ENCODE measurements around the gene TFDP2. TPM values are rescaled to one million over a fixed set of nuclear protein-coding genes. Genes with fewer than 3 reads are reported as not detected.

The TFDP2 gene
- total and polyA plus RNA-seq, 2 donors (not counting 1 experiment from before 2014, with no cell fraction given) = 5.5 to 31.7 TPM

- Histone ChIP-seq H3K79me2 (ENCODE audit: control insufficient read depth, insufficient read depth, low read length) (no peaks in the 10 kb centered on the region), H3K36me3 (replicated peaks in 1 of 2; ENCODE audit: control extremely low read depth in 1 of 2, control insufficient read depth in 1 of 2, extremely low read depth in 1 of 2, insufficient read depth in 2 of 2, low read length in 1 of 2) (no peaks in the 10 kb centered on the region), H3K27me3 (replicated peaks in 1 of 4; ENCODE audit: control extremely low read depth in 1 of 4, control insufficient read depth in 3 of 4, insufficient read depth in 4 of 4, low read length in 3 of 4) (no peaks in the 10 kb centered on the region), H4K20me1 (ENCODE audit: control insufficient read depth, insufficient read depth, low read length, poor library complexity, severe bottlenecking) (no peaks in the 10 kb centered on the region), H3K9me3 (ENCODE audit: control extremely low read depth in 1 of 3, control insufficient read depth in 2 of 3, insufficient read depth in 1 of 3, low read length in 2 of 3) (no peaks in the 10 kb centered on the region), H3K4me3 (ENCODE audit: control extremely low read depth in 1 of 5, extremely low read depth in 1 of 5, insufficient read depth in 1 of 5, low read depth in 2 of 5, low read length in 4 of 5) (no peak overlapping the region), H2AFZ (ENCODE audit: insufficient read depth, low read depth, low read length, poor library complexity, severe bottlenecking) (peak overlapping the region; percentile 20), H3K9ac (ENCODE audit: low read length) (no peak overlapping the region), H3K27ac (ENCODE audit: low read length in 2 of 2) (no peak overlapping the region), H3K4me1 (ENCODE audit: control insufficient read depth in 2 of 2, insufficient read depth in 2 of 2, low read length in 2 of 2) (peaks cover 7 to 15% of the 10 kb centered on the region in 2 donors), H3K4me2 (replicated peaks; ENCODE audit: low read depth, low read length, poor library complexity, severe bottlenecking) (no peak overlapping the region)
- intact Hi-C loops (cut with micrococcal nuclease) = no loop called here
- ChIA-PET CTCF (no interaction called here), POLR2A (no interaction called here)
- ATAC-seq (ENCODE audit: low read depth) (no peak), DNase-seq (peak; percentile 17)
- WGBS (ENCODE audit: insufficient coverage) = 45% methylated on average over 3 of the region's 3 CpGs
- no peak overlapping the region for H3K4me3 Mint-ChIP-seq
- H3K9me3 Mint-ChIP-seq (ENCODE audit: insufficient read depth) = no peaks in the 10 kb centered on the region
- TF ChIP-seq EZH2 (IDR thresholded peaks at IDR 0.05; ENCODE audit: borderline replicate concordance, insufficient read depth, low read depth, low read length, poor library complexity, severe bottlenecking) (no peak), CTCF (IDR thresholded peaks at IDR 0.05) (no peak)
- peaks cover 13% of the 10 kb centered on the region for H3K4me1 Mint-ChIP-seq
- no peaks in the 10 kb centered on the region for H3K27me3 Mint-ChIP-seq
- H3K27ac Mint-ChIP-seq = no peak overlapping the region
Observed at GRCh38 chr3:142152384-142152783, 3.0 kb upstream of the TFDP2 start.

GRCh38 chr3:142151828-142152227, 2.5 kb upstream of the TFDP2 start:
- H3K4me3 Mint-ChIP-seq = no peak overlapping the region
- no peak for ATAC-seq (ENCODE audit: low read depth)
- 100% methylated on average over 1 of the region's 1 CpG for WGBS (ENCODE audit: insufficient coverage)
- no peak overlapping the region for H3K4me2 ChIP-seq (replicated peaks; ENCODE audit: low read depth, low read length, poor library complexity, severe bottlenecking)
- no peaks in the 10 kb centered on the region for H3K36me3 ChIP-seq (replicated peaks in 1 of 2; ENCODE audit: control extremely low read depth in 1 of 2, control insufficient read depth in 1 of 2, extremely low read depth in 1 of 2, insufficient read depth in 2 of 2, low read length in 1 of 2)
- TF ChIP-seq EZH2 (IDR thresholded peaks at IDR 0.05; ENCODE audit: borderline replicate concordance, insufficient read depth, low read depth, low read length, poor library complexity, severe bottlenecking) (no peak), CTCF (IDR thresholded peaks at IDR 0.05) (no peak)
- peaks cover 7 to 15% of the 10 kb centered on the region in 2 donors for H3K4me1 ChIP-seq (ENCODE audit: control insufficient read depth in 2 of 2, insufficient read depth in 2 of 2, low read length in 2 of 2)
- H3K27me3 Mint-ChIP-seq = no peaks in the 10 kb centered on the region
- no peak overlapping the region for H3K9ac ChIP-seq (ENCODE audit: low read length)
- no peak overlapping the region for H3K4me3 ChIP-seq (ENCODE audit: control extremely low read depth in 1 of 5, extremely low read depth in 1 of 5, insufficient read depth in 1 of 5, low read depth in 2 of 5, low read length in 4 of 5)
- H3K4me1 Mint-ChIP-seq = peaks cover 17% of the 10 kb centered on the region
- POLR2A ChIA-PET = no interaction called here
- H2AFZ ChIP-seq (ENCODE audit: insufficient read depth, low read depth, low read length, poor library complexity, severe bottlenecking) = no peak overlapping the region
- no peaks in the 10 kb centered on the region for H4K20me1 ChIP-seq (ENCODE audit: control insufficient read depth, insufficient read depth, low read length, poor library complexity, severe bottlenecking)
- H3K27ac ChIP-seq (ENCODE audit: low read length in 2 of 2) = no peak overlapping the region
- H3K9me3 ChIP-seq (ENCODE audit: control extremely low read depth in 1 of 3, control insufficient read depth in 2 of 3, insufficient read depth in 1 of 3, low read length in 2 of 3) = no peaks in the 10 kb centered on the region
- no peak overlapping the region for H3K27ac Mint-ChIP-seq
- no peaks in the 10 kb centered on the region for H3K79me2 ChIP-seq (ENCODE audit: control insufficient read depth, insufficient read depth, low read length)
- no peak for DNase-seq
- intact Hi-C loops (cut with micrococcal nuclease) = no loop called here
- H3K9me3 Mint-ChIP-seq (ENCODE audit: insufficient read depth) = no peaks in the 10 kb centered on the region
- H3K27me3 ChIP-seq (replicated peaks in 1 of 4; ENCODE audit: control extremely low read depth in 1 of 4, control insufficient read depth in 3 of 4, insufficient read depth in 4 of 4, low read length in 3 of 4) = no peaks in the 10 kb centered on the region
- CTCF ChIA-PET = interaction anchor here (0.6 kb wide), 1 partner anchor 19 kb away, joined by 3 read pairs; no protein-coding TSS in a partner anchor
